ENCODE data around the gene PSMD10.
A peak's percentile ranks its signal among the peaks of the same experiment; 100 is the strongest.

PSMD10 gene

DNA sequence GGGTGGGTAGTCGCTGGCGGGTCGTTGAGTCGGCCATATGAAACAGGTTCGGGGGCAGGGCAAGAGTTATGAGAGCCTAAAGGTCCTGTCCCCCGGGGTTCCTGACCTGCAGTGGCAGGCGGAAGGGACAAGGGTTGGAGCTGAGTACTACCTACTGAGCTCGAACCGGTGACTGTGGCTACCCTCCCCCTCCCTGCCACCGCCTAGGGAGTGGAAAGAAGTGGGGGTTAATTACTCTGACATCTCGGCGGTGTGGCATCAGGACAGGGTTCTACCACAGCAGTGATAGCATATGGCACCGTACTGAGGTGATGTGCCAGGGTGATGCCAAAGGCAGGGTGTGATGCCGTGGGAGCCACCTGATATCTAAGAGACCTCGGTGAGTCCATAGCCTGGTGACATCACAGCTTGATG lies 543 bp upstream of the PSMD10 start (continued):
- TF ChIP-seq ZNF398 (tag by site-specific recombination; IDR thresholded peaks at IDR 0.05): peak; percentile 79
- TF ChIP-seq, protein P1, sequence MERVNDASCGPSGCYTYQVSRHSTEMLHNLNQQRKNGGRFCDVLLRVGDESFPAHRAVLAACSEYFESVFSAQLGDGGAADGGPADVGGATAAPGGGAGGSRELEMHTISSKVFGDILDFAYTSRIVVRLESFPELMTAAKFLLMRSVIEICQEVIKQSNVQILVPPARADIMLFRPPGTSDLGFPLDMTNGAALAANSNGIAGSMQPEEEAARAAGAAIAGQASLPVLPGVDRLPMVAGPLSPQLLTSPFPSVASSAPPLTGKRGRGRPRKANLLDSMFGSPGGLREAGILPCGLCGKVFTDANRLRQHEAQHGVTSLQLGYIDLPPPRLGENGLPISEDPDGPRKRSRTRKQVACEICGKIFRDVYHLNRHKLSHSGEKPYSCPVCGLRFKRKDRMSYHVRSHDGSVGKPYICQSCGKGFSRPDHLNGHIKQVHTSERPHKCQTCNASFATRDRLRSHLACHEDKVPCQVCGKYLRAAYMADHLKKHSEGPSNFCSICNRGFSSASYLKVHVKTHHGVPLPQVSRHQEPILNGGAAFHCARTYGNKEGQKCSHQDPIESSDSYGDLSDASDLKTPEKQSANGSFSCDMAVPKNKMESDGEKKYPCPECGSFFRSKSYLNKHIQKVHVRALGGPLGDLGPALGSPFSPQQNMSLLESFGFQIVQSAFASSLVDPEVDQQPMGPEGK (tag by site-specific recombination; IDR thresholded peaks at IDR 0.05): peak; percentile 43
- TF ChIP-seq ZNF610 (tag by site-specific recombination; IDR thresholded peaks at IDR 0.05; ENCODE audit: borderline replicate concordance): peak; percentile 53; the same call in 1 of the 2 replicates
- TF ChIP-seq BCL6B (tag by site-specific recombination; IDR thresholded peaks at IDR 0.05): no peak
- TF ChIP-seq KLF7 (tag by site-specific recombination; IDR thresholded peaks at IDR 0.05; ENCODE audit: borderline replicate concordance): no peak
- TF ChIP-seq ZNF362 (tag by site-specific recombination; IDR thresholded peaks at IDR 0.05): no peak
- 0 out of 2 replicates have a peak, but pooled peaks have one; percentile 32 for TF ChIP-seq ZNF2 (tag by site-specific recombination; IDR thresholded peaks at IDR 0.05)
- peak; percentile 22; the same call in 1 of the 2 replicates for TF ChIP-seq EGR2 (tag by site-specific recombination; IDR thresholded peaks at IDR 0.05; ENCODE audit: low read depth)
- TF ChIP-seq SP7 (tag by site-specific recombination; IDR thresholded peaks at IDR 0.05): peak; percentile 5; the same call in 1 of the 2 replicates
- no peak for TF ChIP-seq ZNF248 (tag by site-specific recombination; IDR thresholded peaks at IDR 0.05)
- no peak for TF ChIP-seq ZNF221 (tag by site-specific recombination; IDR thresholded peaks at IDR 0.05; ENCODE audit: borderline replicate concordance)
- peak; percentile 47 for TF ChIP-seq ZIC2 (tag by site-specific recombination; IDR thresholded peaks at IDR 0.05)
- TF ChIP-seq, protein P2, sequence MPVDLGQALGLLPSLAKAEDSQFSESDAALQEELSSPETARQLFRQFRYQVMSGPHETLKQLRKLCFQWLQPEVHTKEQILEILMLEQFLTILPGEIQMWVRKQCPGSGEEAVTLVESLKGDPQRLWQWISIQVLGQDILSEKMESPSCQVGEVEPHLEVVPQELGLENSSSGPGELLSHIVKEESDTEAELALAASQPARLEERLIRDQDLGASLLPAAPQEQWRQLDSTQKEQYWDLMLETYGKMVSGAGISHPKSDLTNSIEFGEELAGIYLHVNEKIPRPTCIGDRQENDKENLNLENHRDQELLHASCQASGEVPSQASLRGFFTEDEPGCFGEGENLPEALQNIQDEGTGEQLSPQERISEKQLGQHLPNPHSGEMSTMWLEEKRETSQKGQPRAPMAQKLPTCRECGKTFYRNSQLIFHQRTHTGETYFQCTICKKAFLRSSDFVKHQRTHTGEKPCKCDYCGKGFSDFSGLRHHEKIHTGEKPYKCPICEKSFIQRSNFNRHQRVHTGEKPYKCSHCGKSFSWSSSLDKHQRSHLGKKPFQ (tag by site-specific recombination; IDR thresholded peaks at IDR 0.05): no peak
- TF ChIP-seq ZNF19 (tag by site-specific recombination; IDR thresholded peaks at IDR 0.05; ENCODE audit: low read depth): no peak
- no peak for TF ChIP-seq ZNF843 (tag by site-specific recombination; IDR thresholded peaks at IDR 0.05)
- TF ChIP-seq YY1 (tag by site-specific recombination; IDR thresholded peaks at IDR 0.05): no peak
- peak; percentile 82 for TF ChIP-seq ZBTB17 (tag by site-specific recombination; IDR thresholded peaks at IDR 0.05)
- peak; percentile 73 for TF ChIP-seq ZNF600 (tag by site-specific recombination; IDR thresholded peaks at IDR 0.05)
- TF ChIP-seq KLF1 (tag by site-specific recombination; IDR thresholded peaks at IDR 0.05): 0 out of 2 replicates have a peak, but pooled peaks have one; percentile 9
- no peak for TF ChIP-seq PRDM4 (tag by site-specific recombination; IDR thresholded peaks at IDR 0.05)
- TF ChIP-seq ZBTB20 (tag by site-specific recombination; IDR thresholded peaks at IDR 0.05): peak; percentile 69

Measured in HEK293 (cell line).